Activated CD4-positive, alpha-beta T cell treated with anti-CD3 and anti-CD28 coated beads for 1 hour (primary cell): Measurements from ENCODE around the gene C21orf58.

Experiments used
- DNase-seq: peaks from one replicate; pipeline ENCODE4 v3.0.0-alpha.2; 2020

C21orf58 gene

GRCh38 chr21:46291561-46291960 lies 32.1 kb downstream of the C21orf58 start:
- no peak for DNase-seq

GRCh38 chr21:46289655-46290179 lies 34.0 kb downstream of the C21orf58 start:
- DNase-seq, result no peak

DNA sequence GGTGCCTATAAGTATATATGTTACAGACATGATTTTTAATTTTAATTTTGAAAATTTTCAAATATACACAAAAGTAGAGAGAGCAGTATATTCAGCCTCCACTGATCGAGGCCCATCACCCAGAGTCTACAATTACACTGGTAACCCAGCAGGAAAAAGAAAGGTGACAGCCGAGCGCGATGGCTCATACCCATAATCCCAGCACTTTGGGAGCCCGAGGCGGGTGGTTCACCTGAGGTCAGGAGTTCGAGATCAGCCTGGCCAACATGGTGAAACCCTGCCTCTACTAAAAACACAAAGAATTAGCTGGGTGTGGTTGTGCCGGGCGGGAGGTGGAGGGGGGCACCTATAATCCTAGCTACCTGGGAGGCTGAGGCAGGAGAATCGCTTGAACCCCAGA lies 36.1 kb downstream of the C21orf58 start:
- no peak for DNase-seq

GRCh38 chr21:46286648-46287002 lies 37.0 kb downstream of the C21orf58 start:
- DNase-seq, result no peak

GRCh38 chr21:46285761-46286647 lies 37.7 kb downstream of the C21orf58 start, which contains the start of gene YBEY:
Gene YBEY, plus strand, starts transcription at chr21:46286342. Its CDS starts 572 bp downstream, at chr21:46286914.
- DNase-seq, result peak; percentile 71

GRCh38 chr21:46285206-46285661 lies 38.4 kb downstream of the C21orf58 start, which contains the start of gene MCM3AP:
Gene MCM3AP, minus strand, starts transcription at chr21:46285611. Its CDS starts 325 bp downstream, at chr21:46285286.
- no peak for DNase-seq

GRCh38 chr21:46284733-46285132 lies 38.9 kb downstream of the C21orf58 start:
- DNase-seq, result no peak

- no peak for DNase-seq
Observed at GRCh38 chr21:46284077-46284644, 39.5 kb downstream of the C21orf58 start.

DNA sequence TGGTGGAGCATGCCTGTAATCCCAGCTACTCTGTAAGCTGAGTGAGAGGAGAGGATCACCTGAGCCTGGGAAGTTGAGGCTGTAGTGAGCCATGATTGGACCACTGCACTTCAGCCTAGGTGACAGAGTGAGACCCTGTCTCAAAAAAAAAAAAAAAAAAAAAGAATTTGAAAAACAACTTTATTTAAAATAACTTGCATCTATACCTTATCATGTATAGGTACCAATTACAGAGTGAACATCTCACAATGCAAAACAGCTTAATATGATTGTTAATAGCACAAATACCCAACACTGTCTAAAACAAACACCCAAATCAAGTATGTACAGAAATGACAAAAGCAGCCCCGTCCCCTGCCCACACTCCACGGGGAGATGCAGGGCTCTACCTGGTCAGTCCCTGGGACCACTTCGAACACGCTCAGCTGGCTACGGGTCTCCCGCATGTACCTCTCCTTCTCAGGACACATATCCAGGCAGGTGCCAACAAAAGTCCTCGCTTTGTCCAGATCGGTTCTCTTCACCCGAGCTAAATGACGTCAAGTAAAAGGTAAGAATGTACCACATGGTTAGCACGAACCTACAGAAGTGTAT lies 48.8 kb downstream of the C21orf58 start:
- no peak for DNase-seq

DNA sequence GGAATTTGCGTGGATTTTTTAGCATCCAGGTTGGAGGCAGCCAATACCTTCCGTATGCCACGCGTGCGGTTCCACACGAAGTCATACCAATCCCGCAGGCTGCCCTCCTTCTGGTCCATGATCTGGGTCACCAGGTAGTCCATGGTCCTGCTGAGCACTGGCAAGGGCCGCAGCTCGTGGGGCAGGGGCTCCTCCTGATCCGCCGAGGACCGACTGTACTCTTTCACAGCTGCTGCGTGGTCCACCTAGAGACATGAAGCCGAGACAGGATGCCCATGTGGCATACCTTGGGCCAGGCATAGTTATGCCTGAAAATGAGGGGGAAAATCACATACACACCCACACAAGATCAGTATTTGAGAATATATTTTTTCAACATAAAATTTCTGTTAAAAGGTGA lies 50.3 kb downstream of the C21orf58 start:
- no peak for DNase-seq

DNA sequence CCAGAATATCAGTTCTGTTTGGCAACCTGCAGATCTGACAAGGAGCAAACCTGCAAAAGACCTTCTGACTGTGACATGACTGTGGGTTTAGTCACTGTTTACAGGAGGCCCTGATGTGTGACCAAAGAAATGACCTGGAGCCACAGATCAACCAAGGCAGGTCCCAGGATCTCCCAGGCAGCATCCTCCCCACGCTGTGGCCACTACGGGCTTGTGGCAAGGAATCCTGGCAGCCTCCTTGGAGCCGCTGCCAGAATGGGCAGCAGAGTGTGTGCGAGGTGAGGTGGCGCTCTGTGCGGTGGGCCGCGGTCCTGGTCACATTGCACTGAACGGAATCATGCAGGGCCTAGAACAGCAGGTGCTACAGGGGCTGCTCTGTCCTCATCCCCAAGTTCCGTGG lies 54.2 kb downstream of the C21orf58 start:
- DNase-seq, result no peak

- DNase-seq, result no peak
Observed at GRCh38 chr21:46268371-46268770, 55.3 kb downstream of the C21orf58 start.

GRCh38 chr21:46266946-46267345 lies 56.7 kb downstream of the C21orf58 start:
- no peak for DNase-seq

DNA sequence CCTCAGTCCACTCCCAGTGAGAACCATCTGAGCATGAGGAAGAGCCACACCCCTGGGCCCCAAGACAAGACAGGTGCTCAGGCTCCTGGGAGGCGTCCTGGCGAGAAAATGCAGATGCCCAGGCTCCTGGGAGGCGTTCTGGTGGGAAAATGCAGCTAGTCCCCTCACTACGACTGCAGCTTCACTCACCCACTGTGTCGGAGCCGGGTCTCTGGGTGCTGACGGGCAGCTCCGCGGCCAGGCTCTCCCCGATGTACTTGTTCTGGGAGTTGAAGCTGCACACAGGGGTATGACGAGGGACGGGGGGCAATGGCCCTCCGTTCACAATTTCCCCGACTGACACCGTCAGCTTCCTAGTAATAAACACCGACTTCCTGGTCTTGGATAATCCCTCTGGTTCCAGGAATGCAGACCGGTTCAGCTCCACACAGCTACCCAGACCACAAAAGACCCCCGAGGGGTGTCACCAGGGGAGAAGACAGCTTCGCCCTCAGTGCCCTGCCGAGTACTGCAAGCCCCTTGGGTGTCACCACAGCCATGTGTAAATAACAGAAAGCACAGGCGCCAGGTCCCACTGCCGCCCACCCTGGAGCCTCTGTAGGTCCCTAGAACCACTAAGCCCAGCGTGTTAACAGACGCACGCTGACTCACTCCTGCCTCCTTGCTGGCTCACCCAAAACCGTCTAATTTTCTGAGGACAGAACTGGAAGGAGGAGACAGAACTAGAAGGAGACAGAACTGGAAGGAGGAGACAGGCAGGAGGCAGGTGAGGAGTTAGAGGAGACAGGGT lies 57.7 kb downstream of the C21orf58 start:
- no peak for DNase-seq

GRCh38 chr21:46264690-46265144 lies 59.0 kb downstream of the C21orf58 start:
- DNase-seq, result no peak

DNA sequence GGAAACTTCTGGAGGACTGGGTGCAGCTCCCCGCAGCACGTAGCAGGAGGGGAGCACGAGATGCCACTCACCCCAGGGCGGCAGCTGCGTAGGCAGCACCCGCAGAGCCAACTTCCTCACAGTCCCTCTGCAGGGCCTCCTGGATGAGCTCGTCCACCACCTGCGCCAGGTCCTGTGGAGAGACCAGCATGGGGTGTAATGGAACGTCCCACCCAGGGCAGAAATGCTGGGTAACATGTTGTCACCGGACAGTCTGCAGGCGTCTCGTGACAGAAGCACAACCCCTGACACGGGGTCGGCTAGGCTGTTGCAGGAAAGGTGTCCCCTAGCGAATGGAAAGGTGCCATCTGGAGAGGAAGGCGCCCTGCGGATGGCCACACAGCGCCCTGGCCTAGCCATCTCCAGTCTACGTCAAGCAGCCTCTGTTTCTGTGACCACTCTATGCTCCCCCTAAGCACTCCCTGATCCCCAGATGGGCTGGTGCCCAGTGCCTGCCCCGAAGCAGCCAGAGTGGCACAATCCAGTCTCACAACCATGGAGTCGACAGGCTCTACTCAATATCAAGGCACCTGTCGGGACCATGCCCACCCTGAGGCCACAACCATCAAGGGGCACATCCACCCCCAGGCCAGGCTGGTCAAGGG lies 59.5 kb downstream of the C21orf58 start:
- DNase-seq, result no peak

- DNase-seq, result no peak
Observed at GRCh38 chr21:46256501-46256994, 67.1 kb downstream of the C21orf58 start.

DNA sequence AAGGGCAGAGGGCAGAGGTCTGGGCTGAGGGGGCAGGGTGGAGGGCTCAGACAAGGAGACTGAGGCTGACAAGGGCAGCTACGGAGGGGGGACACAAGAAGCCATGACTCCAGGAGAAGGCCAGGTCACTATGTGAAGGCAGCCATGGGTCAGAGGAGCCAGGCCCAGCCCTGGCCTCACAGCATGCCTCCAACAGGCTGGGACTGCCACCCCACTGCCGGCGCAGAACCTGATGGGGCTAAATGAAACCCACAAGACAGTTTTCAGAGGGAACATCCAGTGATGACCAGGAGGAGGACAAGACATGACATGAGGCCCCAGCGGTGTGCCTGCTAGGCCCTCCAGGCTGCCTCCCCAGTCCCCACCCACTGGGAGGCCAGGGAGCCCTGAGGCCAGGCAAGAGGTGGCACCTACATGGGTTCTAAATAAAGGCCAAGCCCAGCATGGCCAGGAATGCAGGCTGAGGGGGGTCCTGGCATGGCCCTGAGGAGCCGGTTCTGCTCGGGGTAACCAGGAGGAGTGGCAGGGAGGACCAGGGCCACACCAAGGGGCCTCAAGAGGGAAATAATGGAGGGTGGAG lies 67.8 kb downstream of the C21orf58 start:
- DNase-seq, result no peak

DNA sequence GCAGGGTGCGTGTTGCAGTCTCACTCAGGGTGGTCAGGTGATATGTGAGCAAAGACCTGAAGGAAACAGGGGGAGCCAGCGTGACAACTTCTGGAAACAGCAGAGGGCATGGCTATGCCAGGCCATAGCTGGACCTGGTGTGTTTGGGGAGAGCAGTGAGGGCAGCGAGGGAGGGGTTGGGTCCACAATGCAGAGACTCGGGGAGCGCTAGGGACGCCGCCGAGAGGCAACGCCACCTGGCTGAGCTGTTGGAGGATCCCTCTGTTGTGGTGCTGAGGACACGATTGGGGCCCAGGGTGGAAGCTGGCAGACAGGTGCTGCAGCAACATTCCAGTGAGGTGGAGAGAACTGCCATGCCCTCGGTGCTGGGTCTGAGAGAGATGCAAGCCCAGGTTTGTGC lies 68.5 kb downstream of the C21orf58 start:
- DNase-seq, result no peak

DNA sequence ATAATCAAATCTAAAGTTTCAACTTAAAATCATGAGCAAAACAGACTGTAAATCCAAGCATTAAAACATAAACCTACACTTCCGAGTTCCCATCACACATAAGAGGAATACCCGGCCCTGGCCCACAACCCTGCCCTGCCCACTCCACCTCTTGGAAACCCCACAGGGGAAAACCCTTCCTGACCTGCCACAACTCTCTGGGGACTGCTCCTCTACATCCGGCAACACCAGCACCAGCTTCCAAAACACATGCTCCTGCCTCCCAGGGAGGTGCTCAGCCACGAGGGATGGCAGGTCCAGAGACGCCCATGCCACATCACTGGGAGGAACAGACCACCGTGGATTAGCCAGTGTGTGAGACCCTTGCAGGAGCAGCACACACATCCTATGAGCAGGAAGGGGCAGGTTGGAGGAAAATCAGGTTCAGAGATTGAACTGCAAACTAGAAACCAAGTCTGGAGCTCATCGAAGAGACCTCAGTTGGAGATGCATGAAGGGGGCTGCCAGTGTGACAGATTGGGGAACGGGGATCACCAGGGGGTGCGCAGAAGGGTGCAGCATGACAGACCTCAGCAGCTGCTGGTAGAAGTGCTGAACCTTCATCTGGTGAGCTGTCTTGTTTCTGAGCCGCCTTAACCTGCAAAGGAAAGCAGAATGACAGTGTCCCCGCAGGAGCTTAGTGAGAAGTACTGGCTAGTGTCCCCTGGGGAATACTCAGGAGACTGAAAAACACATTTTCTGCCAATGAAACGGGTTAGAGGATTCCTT lies 69.3 kb downstream of the C21orf58 start:
- no peak for DNase-seq
